Inferior parietal cortex (tissue), 1 donor: ENCODE data around the gene EFCAB6.
"Not testable (repeated sequence)": the region's sequence is repeated elsewhere in the genome, so short reads cannot be mapped to it uniquely, and the experiment has no call there.

Experiments used
- DNase-seq: peaks from one replicate; pipeline ENCODE4 v3.0.0-alpha.2; 2016; ENCODE audit errors: extremely low spot score

EFCAB6 gene

DNA sequence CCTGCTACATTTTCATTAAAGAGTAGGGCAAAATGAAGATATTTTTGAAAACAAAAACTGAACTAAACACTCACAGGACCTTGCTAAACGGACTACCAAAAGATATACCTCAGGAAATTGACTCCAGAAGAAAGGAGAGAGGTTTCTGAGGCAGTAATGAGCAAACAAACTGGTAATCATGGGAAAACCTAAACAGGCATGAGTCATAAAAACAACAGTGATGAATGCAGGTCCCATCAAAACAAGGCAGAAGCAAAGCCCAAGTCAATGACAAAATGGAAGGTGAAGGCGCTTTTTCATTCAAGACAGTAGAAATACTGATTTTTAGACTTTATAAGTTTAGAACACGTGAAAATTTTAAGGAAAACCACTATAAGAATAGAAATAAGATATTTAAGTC, 104.5 kb downstream of the EFCAB6 start:
- DNase-seq = no peak

DNA sequence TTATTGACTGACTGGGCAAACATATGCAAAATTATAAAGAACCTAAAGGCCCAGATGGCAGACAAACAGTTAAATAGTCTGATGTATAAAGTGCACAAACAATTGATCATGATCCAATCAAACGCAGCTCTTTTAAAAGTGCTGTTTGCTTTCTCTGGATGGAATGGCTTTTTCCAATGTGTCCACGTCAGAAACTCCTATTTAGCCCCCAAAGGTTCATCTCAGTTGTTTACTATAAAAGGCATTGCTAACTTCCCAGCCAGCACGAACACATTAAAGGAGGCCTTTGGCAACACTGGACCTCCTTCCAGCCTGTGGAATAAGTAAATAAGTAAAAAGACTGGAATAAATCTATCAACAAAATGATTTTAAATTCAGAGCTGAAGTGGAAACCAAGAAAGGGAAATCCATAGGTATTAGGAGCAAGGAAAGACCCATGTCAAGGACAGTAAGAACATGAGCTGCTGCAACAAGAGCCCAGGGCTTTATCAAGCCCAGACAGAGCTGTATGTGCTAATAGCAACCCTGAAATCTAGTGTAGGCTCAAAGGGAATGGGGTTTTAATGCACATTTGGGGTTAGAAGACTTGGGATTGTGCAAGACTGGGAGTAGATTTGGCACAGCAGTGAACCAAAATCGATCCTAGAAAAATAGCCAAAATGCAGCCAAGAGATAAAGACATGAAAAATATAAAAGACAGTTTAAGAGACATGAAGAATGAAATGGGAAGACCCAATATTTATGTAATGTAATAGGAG, 105.4 kb downstream of the EFCAB6 start:
- no peak for DNase-seq

GRCh38 chr22:43706151-43706550, 106.0 kb downstream of the EFCAB6 start:
- no peak for DNase-seq

- DNase-seq = no peak
These were observed 108.1 kb downstream of the EFCAB6 start for GRCh38 chr22:43704051-43704450.

DNA sequence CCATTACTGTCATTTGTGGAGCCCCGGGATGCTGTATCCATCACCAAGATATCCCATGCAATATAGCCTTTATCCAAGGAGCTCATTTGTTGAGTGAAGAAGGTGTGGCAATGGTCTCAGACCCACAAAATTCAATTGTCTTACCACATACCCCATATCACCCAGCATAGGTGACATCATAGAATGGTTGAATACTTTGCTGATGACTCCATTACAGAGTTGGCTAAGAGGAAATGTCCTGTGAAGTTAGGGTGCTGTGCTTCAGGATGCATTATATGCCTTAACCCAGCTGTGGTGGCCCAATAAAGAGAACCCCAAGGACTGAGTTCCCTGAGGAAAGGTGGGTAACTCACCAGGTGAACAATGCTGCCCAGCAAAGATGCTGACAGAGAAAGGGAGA, 113.7 kb downstream of the EFCAB6 start:
- no peak for DNase-seq

GRCh38 chr22:43697894-43698293, 114.2 kb downstream of the EFCAB6 start:
- no peak for DNase-seq

GRCh38 chr22:43693249-43693648, 118.9 kb downstream of the EFCAB6 start:
- no peak for DNase-seq

DNA sequence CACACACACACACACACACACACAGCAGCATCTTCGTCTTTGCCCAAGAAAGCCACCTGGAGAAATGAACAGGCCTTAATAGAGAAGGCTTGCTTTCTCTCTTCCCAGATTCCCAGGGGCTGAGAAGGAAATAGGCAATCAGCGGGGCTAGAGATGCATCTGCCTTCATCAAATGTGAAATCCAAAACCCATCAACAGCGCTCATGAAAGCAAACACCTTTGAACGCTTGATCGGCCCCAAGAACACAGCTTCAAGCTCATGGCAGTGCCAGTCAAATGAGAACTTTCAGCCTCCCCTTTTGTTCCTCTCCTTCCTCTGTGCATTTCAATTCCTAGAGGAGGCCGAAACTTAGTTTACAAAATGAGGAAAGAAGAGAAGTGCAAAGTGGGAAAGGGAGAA, 122.7 kb downstream of the EFCAB6 start:
- no peak for DNase-seq

DNA sequence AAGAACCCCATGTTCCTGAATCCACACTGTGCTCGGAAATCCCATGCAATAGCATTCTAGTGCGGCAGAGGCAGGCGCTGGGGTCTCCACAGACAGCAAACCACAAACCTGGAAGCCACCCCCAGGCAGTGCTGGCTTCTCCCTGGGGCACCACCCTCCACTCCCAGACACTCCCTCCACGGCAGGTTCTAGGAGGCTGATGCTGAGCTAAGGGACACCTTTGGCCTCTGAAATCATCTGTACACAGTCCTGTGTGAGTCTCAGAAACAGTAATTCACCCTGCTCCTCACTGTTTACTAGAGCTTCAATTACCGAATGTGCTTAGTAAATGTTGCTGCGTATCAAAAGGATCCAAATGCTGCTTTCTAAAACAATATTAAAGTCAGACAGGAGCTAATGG, 129.3 kb downstream of the EFCAB6 start:
- DNase-seq = no peak

GRCh38 chr22:43681731-43682360, 130.3 kb downstream of the EFCAB6 start:
- DNase-seq = no peak

DNA sequence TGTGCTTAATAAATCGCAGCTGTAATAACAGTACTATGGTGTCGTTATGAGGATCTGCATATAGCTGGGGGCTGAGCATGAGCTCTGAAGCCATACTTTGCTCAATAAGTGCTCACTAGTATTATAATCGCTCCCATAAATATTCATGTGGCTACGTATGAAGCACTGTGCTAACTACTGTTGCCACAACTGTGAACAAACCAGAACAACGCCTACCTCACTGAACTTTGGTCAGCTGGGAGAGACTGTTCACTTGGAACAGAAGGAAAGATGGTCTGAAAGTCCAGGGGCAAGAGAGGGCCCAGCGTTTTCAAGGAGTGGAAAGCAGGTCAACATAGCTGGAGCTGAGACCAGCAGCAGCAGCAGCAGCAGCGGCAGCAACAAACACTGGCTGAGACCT, 141.6 kb downstream of the EFCAB6 start:
- DNase-seq = no peak

DNA sequence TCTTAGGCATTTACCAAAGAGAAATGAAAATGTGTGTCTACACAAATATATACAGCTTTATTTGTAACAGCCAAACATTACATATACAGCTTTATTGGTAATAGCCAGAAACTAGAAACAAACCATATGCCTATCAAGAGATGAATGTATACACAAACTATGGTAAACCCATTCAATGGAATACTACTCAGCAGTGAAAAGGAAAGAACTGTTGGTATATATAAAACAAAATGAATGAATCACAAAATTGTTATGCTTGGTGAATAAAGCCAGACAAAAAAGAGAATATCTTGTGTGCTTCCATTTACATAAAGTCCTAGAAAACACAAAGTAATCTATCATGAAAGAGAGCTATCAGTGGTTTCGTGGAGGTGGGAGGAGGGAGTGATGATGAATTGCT, 142.9 kb downstream of the EFCAB6 start:
- no peak for DNase-seq

DNA sequence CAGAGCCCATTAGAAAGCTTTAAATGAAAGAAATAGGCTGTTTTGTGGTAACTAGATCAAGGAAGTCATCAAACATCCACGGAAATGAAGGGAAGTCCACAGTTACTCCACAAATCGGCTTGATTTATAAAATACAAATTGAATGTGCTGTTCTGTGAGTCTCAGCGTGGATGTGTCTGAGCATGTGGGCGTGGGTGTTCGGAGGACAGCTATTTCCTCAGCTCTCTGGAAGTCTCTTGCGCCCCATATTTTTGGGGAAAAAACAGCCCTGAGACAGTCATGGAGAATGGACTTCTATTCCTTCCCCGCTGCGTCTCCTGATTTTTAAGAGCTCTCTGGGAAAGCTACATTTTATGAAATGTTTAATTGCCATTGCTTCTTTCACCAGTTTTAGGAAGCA, 144.4 kb downstream of the EFCAB6 start:
- peak; percentile 22 for DNase-seq

GRCh38 chr22:43666457-43666856, 145.6 kb downstream of the EFCAB6 start:
- DNase-seq = peak; percentile 35

DNA sequence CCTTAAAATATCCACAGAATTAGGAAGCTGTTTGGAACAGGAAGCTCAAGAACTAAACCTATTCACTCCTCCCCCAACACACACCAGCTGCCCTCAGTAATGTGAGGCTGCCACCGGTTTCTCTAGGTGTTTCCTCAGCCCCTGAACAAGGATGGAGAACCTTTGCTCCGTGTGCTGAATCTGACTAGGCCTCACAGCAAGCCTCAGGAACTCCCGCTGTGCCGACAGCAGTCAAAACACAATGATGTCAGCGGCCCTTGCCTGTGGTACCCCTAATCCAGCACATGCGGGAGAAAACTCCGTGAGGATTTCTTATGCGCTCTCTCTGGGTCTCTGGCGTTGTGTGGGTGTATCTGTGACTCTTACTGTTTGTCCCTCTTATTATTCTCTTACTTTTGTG, 153.3 kb downstream of the EFCAB6 start:
- DNase-seq = no peak

- not testable (repeated sequence) for DNase-seq
These were observed 155.5 kb downstream of the EFCAB6 start for GRCh38 chr22:43656581-43656980.

DNA sequence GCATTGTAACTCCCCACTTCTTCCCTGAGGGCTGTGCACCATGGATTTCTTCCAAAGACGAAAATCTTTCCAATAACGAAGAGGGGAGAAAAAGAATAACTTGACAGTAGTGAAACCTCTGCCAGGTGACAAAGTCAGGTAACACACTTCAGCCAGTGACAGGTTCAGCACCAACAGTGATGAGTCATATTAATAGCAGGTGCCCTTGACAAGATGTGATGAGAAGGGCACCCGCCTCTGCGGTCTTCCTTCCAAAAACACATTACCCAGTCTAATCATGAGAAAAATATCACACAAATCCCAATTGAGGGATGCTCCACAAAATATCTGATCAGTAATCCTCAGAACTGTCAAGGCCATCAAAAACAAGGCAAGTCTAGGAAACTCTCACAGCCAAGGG, 157.8 kb downstream of the EFCAB6 start:
- DNase-seq = no peak

- no peak for DNase-seq
These were observed 159.3 kb downstream of the EFCAB6 start for GRCh38 chr22:43652845-43653244.

DNA sequence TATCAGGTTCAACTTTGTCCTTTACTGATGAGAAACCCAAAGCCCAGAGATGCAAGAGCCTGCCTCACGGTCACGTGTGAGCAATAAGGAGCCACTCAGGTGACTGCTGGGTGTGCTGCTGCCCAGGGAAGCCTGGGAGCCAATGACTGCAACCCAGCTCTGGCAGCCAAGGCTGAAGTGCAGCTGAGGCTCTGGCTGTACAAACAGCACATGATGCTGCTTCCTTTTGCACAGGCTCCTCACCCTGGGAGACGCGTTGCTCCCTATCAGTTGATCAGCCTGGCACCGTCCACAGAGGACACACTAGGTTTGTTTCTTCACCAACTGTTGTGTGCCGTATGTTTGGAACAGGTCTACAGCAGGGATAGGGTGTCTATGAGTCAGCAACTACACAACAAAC, 168.7 kb downstream of the EFCAB6 start:
- DNase-seq = peak; percentile 19

DNA sequence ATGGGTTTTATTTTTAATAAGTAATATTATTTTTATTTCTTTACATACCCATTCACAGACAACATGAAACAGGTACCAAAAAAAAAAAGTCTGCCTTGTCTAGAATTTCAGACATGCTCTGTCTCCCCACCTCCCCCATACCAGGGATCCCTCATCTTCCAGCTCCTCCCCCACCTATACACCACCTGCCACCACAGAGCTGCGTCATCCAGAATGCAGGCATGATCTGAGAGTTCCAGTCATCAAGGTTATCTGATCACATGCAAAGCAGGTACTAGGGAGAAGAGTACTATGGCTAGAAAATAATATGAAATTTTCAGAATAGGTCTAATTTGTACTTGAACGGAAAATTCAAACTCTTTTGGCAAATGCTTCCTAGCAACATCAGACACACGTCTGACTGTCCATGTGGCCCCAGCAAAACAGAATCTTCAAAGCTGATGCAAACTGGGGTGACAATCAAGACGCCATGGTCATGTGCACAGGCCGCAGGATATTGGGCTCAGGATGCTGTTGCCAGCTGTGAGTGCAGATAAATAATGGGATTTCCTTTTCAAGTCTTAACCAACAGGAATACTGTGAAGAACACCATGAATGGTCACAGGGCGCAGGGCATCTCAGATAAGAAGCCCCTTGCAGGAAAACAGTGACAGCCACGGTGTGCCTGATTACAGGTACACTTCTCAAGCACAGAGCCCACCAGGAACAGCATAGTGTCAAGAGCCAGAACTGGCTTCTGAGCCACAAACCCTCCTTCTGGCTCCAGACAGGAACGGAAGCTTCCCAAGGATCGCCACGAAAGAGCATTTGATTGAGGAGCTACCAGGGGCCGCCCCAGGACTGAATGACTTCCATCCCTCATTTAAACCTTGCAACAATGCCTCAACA, 169.5 kb downstream of the EFCAB6 start:
- no peak for DNase-seq

- DNase-seq = no peak
These were observed 172.7 kb downstream of the EFCAB6 start for GRCh38 chr22:43639228-43639948.
